ENCODE measurements around the gene TRIM41.
A peak's percentile ranks its signal among the peaks of the same experiment; 100 is the strongest.

TRIM41 gene

DNA sequence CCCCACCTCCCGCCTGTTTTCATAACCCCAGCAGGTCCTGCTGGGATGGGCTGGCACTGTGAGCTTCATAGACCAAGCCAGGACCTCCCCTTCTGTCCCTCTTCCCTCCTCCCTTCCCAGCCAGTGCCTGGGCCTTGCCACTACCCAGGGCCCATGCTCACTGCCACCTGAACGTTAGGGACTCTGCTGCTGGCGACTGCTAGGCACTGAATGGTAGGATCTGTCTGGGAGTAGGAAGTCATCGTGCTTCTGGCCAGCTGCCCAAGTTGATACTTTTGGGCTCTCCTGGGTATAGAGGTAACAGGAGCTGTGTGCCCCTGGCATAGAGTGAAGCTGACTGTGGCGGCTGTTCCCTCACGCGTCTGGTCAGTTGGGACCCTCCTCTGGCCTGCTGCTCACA, 8.4 kb downstream of the TRIM41 start:
- DNase-seq (ENCODE audit: low read depth, low spot score), result no peak

- no peak for DNase-seq (ENCODE audit: low read depth, low spot score)
Measured at GRCh38 chr5:181232593-181232992, 9.5 kb downstream of the TRIM41 start.

GRCh38 chr5:181233088-181233800, 10.2 kb downstream of the TRIM41 start:
- DNase-seq (ENCODE audit: low read depth, low spot score), result no peak

DNA sequence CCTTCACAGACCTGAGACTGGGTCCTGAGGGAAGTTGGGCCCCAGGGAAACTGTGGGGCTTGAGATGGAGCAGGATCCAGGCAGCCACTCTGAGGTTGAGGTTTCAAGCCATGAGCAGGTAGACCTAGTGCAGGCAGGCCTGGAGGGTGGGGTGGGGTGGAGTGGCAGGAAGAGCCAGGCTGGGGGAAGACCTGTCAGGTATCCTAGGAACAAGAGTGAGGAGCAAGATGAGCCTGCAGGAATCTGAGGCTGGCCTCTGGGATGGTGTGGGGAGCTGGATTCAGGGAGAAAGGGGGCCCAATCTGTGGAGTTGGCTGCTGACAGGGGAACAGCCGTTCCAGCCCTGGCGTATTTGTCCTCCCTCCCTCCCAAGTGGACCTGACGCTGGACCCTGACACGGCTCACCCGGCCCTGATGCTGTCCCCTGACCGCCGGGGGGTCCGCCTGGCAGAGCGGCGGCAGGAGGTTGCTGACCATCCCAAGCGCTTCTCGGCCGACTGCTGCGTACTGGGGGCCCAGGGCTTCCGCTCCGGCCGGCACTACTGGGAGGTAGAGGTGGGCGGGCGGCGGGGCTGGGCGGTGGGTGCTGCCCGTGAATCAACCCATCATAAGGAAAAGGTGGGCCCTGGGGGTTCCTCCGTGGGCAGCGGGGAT, 10.8 kb downstream of the TRIM41 start:
- DNase-seq (ENCODE audit: low read depth, low spot score), result no peak

DNA sequence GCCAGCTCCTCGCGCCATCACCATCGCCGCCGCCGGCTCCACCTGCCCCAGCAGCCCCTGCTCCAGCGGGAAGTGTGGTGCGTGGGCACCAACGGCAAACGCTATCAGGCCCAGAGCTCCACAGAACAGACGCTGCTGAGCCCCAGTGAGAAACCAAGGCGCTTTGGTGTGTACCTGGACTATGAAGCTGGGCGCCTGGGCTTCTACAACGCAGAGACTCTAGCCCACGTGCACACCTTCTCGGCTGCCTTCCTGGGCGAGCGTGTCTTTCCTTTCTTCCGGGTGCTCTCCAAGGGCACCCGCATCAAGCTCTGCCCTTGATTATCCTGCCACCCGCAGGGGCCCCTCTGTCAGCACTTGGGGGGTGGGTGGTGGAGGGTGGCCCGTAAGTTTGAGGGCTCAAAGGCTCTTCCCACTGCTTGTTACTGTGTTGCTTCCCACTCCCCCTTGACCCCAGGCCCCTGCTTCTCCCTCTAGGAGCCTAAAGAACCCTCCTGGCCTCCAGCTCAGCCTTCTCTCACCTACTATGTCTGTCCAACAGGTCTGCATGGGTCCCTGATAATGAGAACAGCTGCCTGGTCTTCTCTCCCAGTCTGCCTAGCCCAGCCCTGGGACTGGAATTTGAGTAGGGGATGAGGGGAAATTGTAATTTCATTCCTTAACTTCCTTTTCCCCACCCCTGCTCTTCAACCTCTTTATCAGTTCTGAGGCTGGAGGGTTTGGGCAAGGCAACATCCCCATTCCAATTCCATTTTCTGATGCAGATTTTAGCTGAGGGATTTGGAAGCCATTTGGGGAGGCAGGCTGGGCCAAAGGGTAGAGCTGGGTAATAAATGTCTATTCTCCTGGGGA, 11.6 kb downstream of the TRIM41 start:
- no peak for DNase-seq (ENCODE audit: low read depth, low spot score)

- DNase-seq (ENCODE audit: low read depth, low spot score), result no peak
Measured at GRCh38 chr5:181235323-181235688, 12.2 kb downstream of the TRIM41 start.

- no peak for DNase-seq (ENCODE audit: low read depth, low spot score)
Measured at GRCh38 chr5:181235689-181236366, 12.7 kb downstream of the TRIM41 start.

GRCh38 chr5:181236471-181236870, 13.4 kb downstream of the TRIM41 start:
- no peak for DNase-seq (ENCODE audit: low read depth, low spot score)

GRCh38 chr5:181236954-181237641, 14.0 kb downstream of the TRIM41 start:
- no peak for DNase-seq (ENCODE audit: low read depth, low spot score)

DNA sequence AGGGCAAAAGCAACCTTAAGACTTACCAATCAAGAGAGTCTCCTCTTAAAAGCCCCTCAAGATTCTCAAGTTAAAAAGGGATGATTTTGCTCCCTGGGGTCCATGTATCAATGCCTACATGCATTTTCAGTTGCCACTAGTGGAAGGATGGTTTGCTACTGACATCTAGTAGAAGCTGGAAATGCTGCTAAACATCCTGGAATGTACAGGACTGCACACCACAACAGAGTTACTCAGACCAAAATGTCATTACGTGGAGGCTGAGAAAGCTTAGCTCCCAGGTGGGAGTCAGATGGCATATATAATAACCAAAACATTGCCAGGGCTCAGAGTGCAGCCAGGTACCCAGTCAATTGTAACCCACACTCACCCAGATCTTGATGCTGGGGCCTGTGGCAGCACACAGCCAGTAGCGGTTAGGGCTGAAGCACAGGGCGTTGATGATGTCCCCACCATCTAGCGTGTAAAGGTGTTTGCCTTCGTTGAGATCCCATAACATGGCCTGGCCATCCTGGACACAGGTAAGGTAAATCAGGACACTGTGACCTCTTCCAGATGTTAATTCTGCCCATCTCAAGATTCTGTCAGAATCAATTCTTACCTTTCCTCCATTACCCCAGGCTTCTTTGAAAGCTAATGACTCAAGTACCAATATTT, 14.8 kb downstream of the TRIM41 start:
- DNase-seq (ENCODE audit: low read depth, low spot score), result no peak

DNA sequence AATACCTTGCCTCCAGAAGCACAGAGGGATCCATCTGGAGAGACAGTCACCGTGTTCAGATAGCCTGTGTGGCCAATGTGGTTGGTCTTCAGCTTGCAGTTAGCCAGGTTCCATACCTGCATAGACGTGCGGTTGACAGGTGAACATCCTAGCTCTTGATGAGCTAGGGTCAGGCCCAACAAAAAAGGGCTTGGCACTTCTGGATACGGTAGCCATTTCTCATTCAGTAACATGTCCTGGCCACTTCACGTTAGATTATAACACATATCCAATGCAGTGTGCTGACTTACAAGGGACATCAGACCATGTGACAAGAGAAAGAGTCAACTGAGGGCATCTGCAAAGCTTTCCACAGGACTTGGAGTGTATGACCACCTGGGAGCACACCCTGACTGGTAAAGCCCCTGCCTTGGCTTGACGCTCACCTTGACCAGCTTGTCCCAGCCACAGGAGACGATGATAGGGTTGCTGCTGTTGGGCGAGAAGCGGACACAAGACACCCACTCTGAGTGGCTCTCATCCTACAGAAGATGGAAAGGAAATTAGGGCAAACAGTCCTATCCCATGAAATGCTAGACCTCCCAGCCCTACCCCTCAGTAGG, 16.1 kb downstream of the TRIM41 start:
- no peak for DNase-seq (ENCODE audit: low read depth, low spot score)

DNA sequence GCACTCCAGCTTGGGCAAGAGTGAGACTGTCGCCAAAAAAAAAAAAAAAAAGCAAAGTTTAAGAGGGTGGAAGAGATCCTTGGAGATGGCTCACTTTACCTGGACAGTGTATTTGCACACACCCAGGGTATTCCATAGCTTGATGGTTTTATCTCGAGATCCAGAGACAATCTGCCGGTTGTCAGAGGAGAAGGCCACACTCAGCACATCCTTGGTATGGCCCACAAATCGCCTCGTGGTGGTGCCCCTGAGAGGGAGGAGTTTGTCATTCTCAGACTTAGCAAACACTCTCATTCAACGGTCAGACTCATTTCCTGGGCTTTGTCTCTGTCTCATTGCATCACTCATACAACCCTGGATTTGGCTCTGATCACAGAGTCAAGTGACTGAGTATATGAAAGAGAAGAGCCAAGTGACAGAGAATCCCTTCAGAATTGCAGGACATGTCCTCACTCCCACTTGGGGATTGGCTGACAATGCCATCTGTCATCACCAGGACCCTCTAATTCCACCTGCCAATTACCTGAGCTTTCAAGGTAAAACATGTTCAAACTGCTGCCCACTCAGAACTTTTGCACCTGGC, 18.4 kb downstream of the TRIM41 start:
- DNase-seq (ENCODE audit: low read depth, low spot score), result no peak

- DNase-seq (ENCODE audit: low read depth, low spot score), result no peak
Measured at GRCh38 chr5:181242031-181242451, 19.0 kb downstream of the TRIM41 start.

GRCh38 chr5:181243018-181243563, 20.0 kb downstream of the TRIM41 start:
- no peak for DNase-seq (ENCODE audit: low read depth, low spot score)

GRCh38 chr5:181243564-181244343, 20.7 kb downstream of the TRIM41 start, which contains the start of gene RACK1:
Gene RACK1, minus strand, starts transcription at chr5:181243906. Its CDS starts 106 bp downstream, at chr5:181243800.
- DNase-seq (ENCODE audit: low read depth, low spot score), result peak; percentile 69

DNA sequence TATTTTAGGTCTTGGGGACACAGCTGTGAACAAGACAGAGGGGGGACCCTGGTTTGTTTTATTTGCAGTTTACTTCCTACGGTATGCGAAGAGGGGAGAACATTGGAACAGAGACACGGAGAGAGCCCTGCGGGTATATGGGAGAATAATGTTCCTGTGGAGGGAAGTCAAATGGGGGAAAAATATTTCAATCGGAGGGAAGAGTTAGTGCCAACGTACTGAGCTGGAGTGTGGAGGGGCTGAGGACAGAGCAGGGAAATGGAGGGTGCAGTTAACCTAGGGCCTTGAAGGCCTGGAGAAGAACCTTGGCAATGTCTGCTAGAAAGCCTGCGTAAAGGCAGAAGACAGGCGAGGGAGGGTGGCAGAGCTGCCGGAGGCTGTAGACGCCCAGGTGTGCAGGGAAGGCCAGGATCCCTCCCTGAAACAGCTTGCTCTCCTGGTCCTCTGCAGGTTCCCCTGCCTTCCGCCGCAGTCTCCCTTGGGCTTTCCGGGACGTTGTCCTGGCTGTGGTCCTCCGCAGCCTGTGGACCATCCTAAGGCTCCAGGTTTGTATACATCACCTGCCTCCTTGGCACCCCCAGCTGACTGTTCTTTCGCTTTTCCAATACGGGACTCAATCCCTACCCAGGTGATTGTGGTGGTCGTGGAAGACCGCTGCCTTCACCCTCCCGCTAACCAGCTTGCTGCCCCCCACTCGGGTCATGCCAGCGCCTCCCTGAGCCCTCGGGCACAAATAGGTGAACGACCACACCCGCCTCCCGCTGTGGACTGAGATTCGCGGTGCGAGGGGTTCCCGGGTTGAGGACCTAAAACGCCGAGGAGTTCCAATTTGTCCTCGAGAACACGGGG, 22.6 kb downstream of the TRIM41 start:
- DNase-seq (ENCODE audit: low read depth, low spot score), result no peak

DNA sequence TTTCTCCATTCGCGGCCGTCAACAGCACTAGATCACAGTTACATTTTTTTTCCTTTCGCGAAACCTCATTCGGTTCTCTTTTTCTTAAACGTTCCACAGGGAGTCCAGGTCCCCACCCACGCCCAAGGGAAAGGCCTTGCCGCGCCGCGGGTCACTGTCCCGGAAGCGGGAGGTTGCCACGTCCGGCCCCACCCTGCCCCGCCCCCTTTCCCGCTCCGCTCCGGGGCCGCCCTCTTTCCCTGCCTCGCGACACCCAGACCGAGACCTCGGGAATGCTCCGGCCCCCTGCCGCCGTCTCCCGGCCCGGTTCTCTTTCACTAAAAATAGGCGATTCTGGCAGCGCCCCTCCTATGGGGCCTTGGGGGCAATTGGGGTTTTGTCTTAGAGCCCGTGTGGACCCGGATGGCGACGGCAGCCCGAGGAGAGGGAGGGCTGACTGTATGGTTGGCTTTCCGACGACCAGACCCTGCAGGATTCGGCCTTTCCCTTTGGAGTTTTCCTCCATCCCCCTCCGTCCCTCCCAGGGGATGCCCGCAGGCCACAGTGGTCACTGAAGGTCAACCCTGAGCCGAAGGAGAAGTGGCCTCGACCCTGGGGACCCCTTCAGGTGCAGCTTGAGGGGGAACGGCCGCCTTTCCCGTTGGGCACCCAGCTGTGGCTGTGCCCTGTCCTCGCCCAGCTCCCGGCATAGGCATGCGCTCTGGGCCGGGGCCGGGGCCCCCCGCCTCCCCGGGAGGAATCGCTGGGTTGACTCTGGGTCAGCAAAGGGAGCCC, 23.4 kb downstream of the TRIM41 start:
- no peak for DNase-seq (ENCODE audit: low read depth, low spot score)

Data from brain pericyte (primary cell).